K562 (cell line): Measurements from ENCODE around the gene PLXNB2. TPM values are rescaled to one million over a fixed set of nuclear protein-coding genes. Genes with fewer than 3 reads are reported as not detected.

ENCODE experiments used
- ADNP ChIP-seq: fragments of 200-800 bp; sonication (Bioruptor generic); IDR thresholded peaks from 2 replicates; pipeline ENCODE4 v1.6.1; 2016; ENCODE audit warnings: missing genetic modification characterization, missing compliant biosample characterization
- E2F6 ChIP-seq, 2 experiments: IDR thresholded peaks; 2 replicates each; pipeline ENCODE4 v1.6.1; 2011; ENCODE audit warnings: borderline replicate concordance in 1 of 2, control low read depth in 1 of 2, low read depth in 1 of 2, low read length in 1 of 2, mild to moderate bottlenecking in 1 of 2, mixed read lengths in 1 of 2, moderate library complexity in 1 of 2; ENCODE audit not compliant: insufficient read depth in 1 of 2, insufficient read length in 1 of 2, poor library complexity in 1 of 2, severe bottlenecking in 1 of 2; ENCODE audit errors: extremely low read depth in 1 of 2
- HOMEZ ChIP-seq: fragments of 250-450 bp; sonication (Bioruptor Pico); IDR thresholded peaks from 2 replicates; pipeline ENCODE4 v1.4.0; 2020; ENCODE audit warnings: mild to moderate bottlenecking, moderate library complexity
- ID3 ChIP-seq, 2 experiments: fragments of 250-450 bp in 1 of 2; fragments of 450-650 bp in 1 of 2; sonication (Bioruptor Pico) in 1 of 2; IDR thresholded peaks; 2 replicates each; pipeline versions ENCODE4 v1.6.1 to v1.8.0; 2016 to 2021; ENCODE audit warnings: mild to moderate bottlenecking in 2 of 2, moderate library complexity in 2 of 2, missing compliant biosample characterization in 1 of 2, missing genetic modification characterization in 1 of 2
- ILK ChIP-seq: fragments of 450-650 bp; IDR thresholded peaks from 2 replicates; pipeline ENCODE4 v1.6.1; 2016; ENCODE audit warnings: missing genetic modification characterization, low read depth, mild to moderate bottlenecking, missing compliant biosample characterization, moderate library complexity, borderline replicate concordance
- KAT7 ChIP-seq: sonication (generic); formaldehyde crosslinking; IDR thresholded peaks from 2 replicates; pipeline ENCODE4 v1.8.0; 2022; ENCODE audit warnings: missing genetic modification reagents, mild to moderate bottlenecking, borderline replicate concordance
- MAFK ChIP-seq: IDR thresholded peaks from 2 replicates; pipeline ENCODE4 v1.6.1; 2011; ENCODE audit warnings: low read length, improper control_type of control experiment
- MAZ ChIP-seq, 2 experiments: fragments of 450-650 bp in 1 of 2; sonication (generic) in 1 of 2; formaldehyde crosslinking; IDR thresholded peaks in 1 of 2; conservative IDR thresholded peaks in 1 of 2; 2 replicates each; pipeline versions ENCODE4 v1.4.0 to v1.5.0; 2020; ENCODE audit warnings: mild to moderate bottlenecking in 1 of 2, missing genetic modification reagents in 1 of 2
- NFIC ChIP-seq: fragments of 450-650 bp; IDR thresholded peaks from 2 replicates; pipeline ENCODE4 v1.6.1; 2017; ENCODE audit warnings: mild to moderate bottlenecking, inconsistent platforms
- NR0B1 ChIP-seq: fragments of 450-650 bp; IDR thresholded peaks from one replicate; pipeline ENCODE4 v1.6.1; 2018; ENCODE audit warnings: mild to moderate bottlenecking, moderate library complexity; ENCODE audit not compliant: partially characterized antibody
- RBFOX2 ChIP-seq: fragments of 200-400 bp; formaldehyde crosslinking; IDR thresholded peaks from 2 replicates; pipeline ENCODE4 v1.6.1; 2017; ENCODE audit warnings: low read depth, mild to moderate bottlenecking, low read length, moderate library complexity
- SMAD4 ChIP-seq: fragments of 250-450 bp; sonication (Bioruptor Pico); conservative IDR thresholded peaks from 2 replicates; pipeline ENCODE4 v1.8.0; 2021; ENCODE audit warnings: inconsistent platforms, mild to moderate bottlenecking, moderate library complexity
- THRA ChIP-seq: fragments of 450-650 bp; IDR thresholded peaks from 2 replicates; pipeline ENCODE4 v1.6.1; 2017; ENCODE audit warnings: mild to moderate bottlenecking, moderate library complexity
- USF2 ChIP-seq: sonication (generic); formaldehyde crosslinking; IDR thresholded peaks from 2 replicates; pipeline ENCODE4 v1.5.0; 2020; ENCODE audit warnings: missing genetic modification reagents
- polyA plus RNA-seq, 8 experiments: library from polyadenylated mRNA; depleted of rRNA in 4 of 8; stranded (reverse) in 5 of 8; unstranded in 3 of 8; fragments of >200 nt; fragmentation: Nextera tagmentation in 2 of 8; fragmentation: Illumina TruSeq in 1 of 8; extraction: Ambion mirVana in 2 of 8; extraction: Trizol in 1 of 8; gene quantifications; 2 replicates each; pipeline versions ENCODE4 v1.2.1 to v1.2.3, GENCODE V29; 2011 to 2014; ENCODE audit warnings: inconsistent platforms in 1 of 8, missing spikeins in 1 of 8
- total RNA-seq, 7 experiments: library from RNA; depleted of rRNA in 6 of 7; stranded (reverse); fragments of >200 nt in 6 of 7; fragmentation: Illumina TruSeq in 2 of 7; extraction: Trizol in 2 of 7; gene quantifications; 2 replicates each; pipeline versions ENCODE4 v1.2.1 to v1.2.3, GENCODE V29; 2011 to 2021; ENCODE audit warnings: low replicate concordance in 1 of 7

Gene PLXNB2
- total and polyA plus RNA-seq, 9 of the 15 experiments (the other 6 are each of a cell fraction or from before 2014, with no cell fraction given) = 0.15 to 45.1 (median 13.6) TPM

GRCh38 chr22:50261615-50262459 is 45.6 kb downstream of the PLXNB2 start, which contains the start of gene MAPK12 (continued):
- TF ChIP-seq NR0B1 = no peak
- no peak for TF ChIP-seq NFIC
- no peak for TF ChIP-seq THRA
- no peak for TF ChIP-seq MAFK
- TF ChIP-seq ADNP (tag) = no peak
- TF ChIP-seq KAT7 (CRISPR knock-in tag) = no peak
- no peak for TF ChIP-seq ILK (tag)
- no peak for TF ChIP-seq HOMEZ (CRISPR knock-in tag)
- peak; percentile 66 for TF ChIP-seq USF2
- TF ChIP-seq MAZ (CRISPR knock-in tag; conservative IDR thresholded peaks at IDR 0.05 in 1 of 2, IDR thresholded peaks at IDR 0.05 in 1 of 2) = peak; percentile 35 to 40; a peak in 1 of 4 replicates
- no peak for TF ChIP-seq ID3 (CRISPR knock-in tag; IDR thresholded peaks at IDR 0.05)
- TF ChIP-seq ID3 (tag; IDR thresholded peaks at IDR 0.05) = no peak
- peak; percentile 10; the same call in 1 of the 2 replicates for TF ChIP-seq SMAD4 (CRISPR knock-in tag)
- TF ChIP-seq RBFOX2 = peak; percentile 15; the same call in 1 of the 2 replicates
- peak in 1 of 2 experiments; percentile 72 for TF ChIP-seq E2F6 (IDR thresholded peaks at IDR 0.05; ENCODE audit: borderline replicate concordance in 1 of 2, extremely low read depth in 1 of 2, insufficient read depth in 1 of 2, insufficient read length in 1 of 2, low read depth in 1 of 2, low read length in 1 of 2, poor library complexity in 1 of 2, severe bottlenecking in 1 of 2)
